Fibroblast of mammary gland (primary cell): ENCODE results near the gene KCNAB1.

Source experiments
- DNase-seq: peaks from one replicate; pipeline ENCODE4 v3.0.0-alpha.2; 2010; ENCODE audit warnings: low read depth
- H3K4me3 ChIP-seq: 2 replicates; pipeline ENCODE4 v1.5.1; 2011; ENCODE audit warnings: low read depth, mild to moderate bottlenecking, low read length, moderate library complexity; ENCODE audit not compliant: control insufficient read depth
- TF ChIP-seq, protein P1 (sequence below): conservative IDR thresholded peaks from 2 replicates; pipeline ENCODE4 v1.5.1; 2011; ENCODE audit warnings: low read depth, low read length, inconsistent platforms; ENCODE audit not compliant: control insufficient read depth, insufficient read depth

Gene KCNAB1

DNA sequence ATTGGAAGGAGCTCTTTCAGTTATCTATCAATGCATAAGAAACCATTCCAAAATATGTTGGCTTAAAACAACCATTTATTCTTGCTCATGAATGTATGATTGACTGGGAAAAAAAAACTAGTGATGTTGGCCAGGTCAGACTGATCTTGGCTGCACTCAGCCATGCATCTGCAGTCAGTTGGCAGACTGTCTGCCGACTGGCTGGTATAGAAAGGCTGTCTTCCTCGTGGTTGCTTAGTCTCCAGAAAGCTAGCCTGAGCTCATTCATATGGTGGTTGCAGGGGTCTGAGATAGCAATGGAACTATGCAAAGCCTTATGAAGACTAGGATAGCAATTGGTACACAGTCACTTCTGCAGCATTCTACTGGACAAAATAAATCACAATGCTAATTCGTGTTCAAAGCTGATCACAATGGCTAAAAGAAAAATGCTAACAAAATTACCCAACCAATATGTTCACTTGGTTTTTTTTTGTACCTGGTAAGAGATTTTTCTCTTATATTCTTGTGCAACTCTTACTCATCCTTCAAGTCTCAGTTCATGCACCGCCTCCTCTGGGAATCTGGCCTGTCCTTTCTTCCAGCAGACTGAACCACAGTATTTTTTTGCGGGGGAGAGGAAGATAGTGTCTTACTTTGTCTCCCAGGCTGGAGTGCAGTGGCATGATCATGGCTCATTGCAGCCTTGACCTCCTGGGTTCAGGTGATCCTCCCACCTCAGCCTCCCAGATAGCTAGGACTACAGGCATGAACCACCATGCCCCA, 126.8 kb downstream of the KCNAB1 start:
- DNase-seq: peak; percentile 72
- H3K4me3 ChIP-seq: no peak overlapping the region
- TF ChIP-seq, protein P1, sequence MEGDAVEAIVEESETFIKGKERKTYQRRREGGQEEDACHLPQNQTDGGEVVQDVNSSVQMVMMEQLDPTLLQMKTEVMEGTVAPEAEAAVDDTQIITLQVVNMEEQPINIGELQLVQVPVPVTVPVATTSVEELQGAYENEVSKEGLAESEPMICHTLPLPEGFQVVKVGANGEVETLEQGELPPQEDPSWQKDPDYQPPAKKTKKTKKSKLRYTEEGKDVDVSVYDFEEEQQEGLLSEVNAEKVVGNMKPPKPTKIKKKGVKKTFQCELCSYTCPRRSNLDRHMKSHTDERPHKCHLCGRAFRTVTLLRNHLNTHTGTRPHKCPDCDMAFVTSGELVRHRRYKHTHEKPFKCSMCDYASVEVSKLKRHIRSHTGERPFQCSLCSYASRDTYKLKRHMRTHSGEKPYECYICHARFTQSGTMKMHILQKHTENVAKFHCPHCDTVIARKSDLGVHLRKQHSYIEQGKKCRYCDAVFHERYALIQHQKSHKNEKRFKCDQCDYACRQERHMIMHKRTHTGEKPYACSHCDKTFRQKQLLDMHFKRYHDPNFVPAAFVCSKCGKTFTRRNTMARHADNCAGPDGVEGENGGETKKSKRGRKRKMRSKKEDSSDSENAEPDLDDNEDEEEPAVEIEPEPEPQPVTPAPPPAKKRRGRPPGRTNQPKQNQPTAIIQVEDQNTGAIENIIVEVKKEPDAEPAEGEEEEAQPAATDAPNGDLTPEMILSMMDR: no peak

DNA sequence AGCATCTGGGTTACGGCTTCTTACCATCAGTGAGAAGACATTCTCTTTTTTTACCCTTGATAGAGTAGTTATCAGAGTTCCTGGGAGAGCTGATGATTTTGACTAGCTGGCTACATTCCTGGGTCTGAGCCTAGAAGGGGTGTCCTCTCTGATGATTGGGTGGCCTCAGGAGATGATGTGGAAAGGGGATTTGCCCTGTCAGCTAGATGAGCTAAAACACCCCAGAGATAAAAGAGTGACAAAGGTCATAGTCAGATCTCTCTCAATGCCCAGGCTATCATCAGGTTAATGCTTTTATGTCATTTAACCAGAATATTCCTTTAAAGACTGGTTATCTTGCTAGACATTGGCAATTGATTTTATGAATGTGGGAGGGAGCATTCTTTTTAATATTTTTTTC, 130.2 kb downstream of the KCNAB1 start:
- no peak for DNase-seq
- H3K4me3 ChIP-seq: no peak overlapping the region
- TF ChIP-seq, protein P1: no peak

DNA sequence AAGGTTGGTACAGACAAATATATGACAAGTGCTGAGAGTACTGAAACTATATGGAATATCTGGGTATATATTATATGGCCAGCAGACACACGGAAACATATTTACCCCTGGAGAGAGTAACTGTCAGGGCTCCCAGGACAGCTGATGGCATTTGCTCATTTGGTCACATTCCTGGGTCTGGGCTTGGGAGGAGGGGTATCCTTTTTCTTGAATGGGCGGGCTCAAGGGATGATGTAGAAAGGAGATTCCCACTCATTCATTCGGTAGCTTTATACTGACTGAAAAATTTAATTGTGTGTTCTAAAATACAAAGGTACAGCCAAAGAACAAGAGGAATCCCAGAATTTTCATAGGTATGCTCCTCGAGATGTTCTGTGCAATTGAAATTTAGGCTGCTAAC, 131.0 kb downstream of the KCNAB1 start:
- DNase-seq: no peak
- no peak overlapping the region for H3K4me3 ChIP-seq
- TF ChIP-seq, protein P1: no peak

GRCh38 chr3:156252656-156253055, 132.3 kb downstream of the KCNAB1 start:
- no peak overlapping the region for H3K4me3 ChIP-seq
- TF ChIP-seq, protein P1: no peak
- DNase-seq: no peak

- no peak for DNase-seq
- no peak overlapping the region for H3K4me3 ChIP-seq
- TF ChIP-seq, protein P1: no peak
Measured at GRCh38 chr3:156253150-156253549, 132.8 kb downstream of the KCNAB1 start.

- no peak for DNase-seq
- TF ChIP-seq, protein P1: no peak
- H3K4me3 ChIP-seq: no peak overlapping the region
Measured at GRCh38 chr3:156256256-156256655, 135.9 kb downstream of the KCNAB1 start.
